WERI-Rb-1 (cell line): Measurements from ENCODE around the gene MID1.

Source experiments
- DNase-seq: peaks from one replicate; pipeline ENCODE4 v3.0.0-alpha.2; 2020
- H3K27ac ChIP-seq: fragments of 250-450 bp; sonication (Bioruptor Pico); 2 replicates; pipeline ENCODE4 v1.5.1; 2020; ENCODE audit warnings: mild to moderate bottlenecking, moderate library complexity
- H3K27me3 ChIP-seq: fragments of 250-450 bp; sonication (Bioruptor Pico); 2 replicates; pipeline ENCODE4 v1.5.1; 2021; ENCODE audit warnings: mild to moderate bottlenecking, low read depth, moderate library complexity; ENCODE audit not compliant: insufficient read depth, severe bottlenecking
- H3K36me3 ChIP-seq: fragments of 250-450 bp; sonication (Bioruptor Pico); 2 replicates; pipeline ENCODE4 v1.5.1; 2020; ENCODE audit warnings: mild to moderate bottlenecking, moderate library complexity
- H3K4me3 ChIP-seq: 2 replicates; pipeline ENCODE4 v1.5.1; 2011; ENCODE audit warnings: low read depth, mild to moderate bottlenecking, control low read depth, low read length
- H3K9me3 ChIP-seq: fragments of 250-450 bp; sonication (Bioruptor Pico); 2 replicates; pipeline ENCODE4 v1.5.1; 2021; ENCODE audit warnings: mild to moderate bottlenecking, moderate library complexity; ENCODE audit not compliant: severe bottlenecking
- CTCF ChIP-seq: IDR thresholded peaks from 2 replicates; pipeline ENCODE4 v1.5.1; 2011; ENCODE audit warnings: low read depth, mild to moderate bottlenecking, control low read depth, inconsistent platforms, low read length

Gene MID1

GRCh38 chrX:10525381-10526120 lies 94.8 kb downstream of the MID1 start:
- Histone ChIP-seq H3K27ac (no peak overlapping the region), H3K36me3 (no peaks in the 10 kb centered on the region), H3K27me3 (no peaks in the 10 kb centered on the region), H3K9me3 (no peaks in the 10 kb centered on the region), H3K4me3 (no peak overlapping the region)
- no peak for TF ChIP-seq CTCF
- no peak for DNase-seq

- Histone ChIP-seq H3K27me3 (no peaks in the 10 kb centered on the region), H3K36me3 (no peaks in the 10 kb centered on the region), H3K4me3 (no peak overlapping the region), H3K9me3 (no peaks in the 10 kb centered on the region), H3K27ac (no peak overlapping the region)
- TF ChIP-seq CTCF, result no peak
- DNase-seq, result no peak
Observed at GRCh38 chrX:10524578-10524977, 95.8 kb downstream of the MID1 start.

- no peak for TF ChIP-seq CTCF
- DNase-seq, result no peak
Observed at GRCh38 chrX:10519761-10520160, 100.6 kb downstream of the MID1 start.

GRCh38 chrX:10519278-10519677 lies 101.1 kb downstream of the MID1 start:
- no peak for TF ChIP-seq CTCF

More at GRCh38 chrX:10519761-10520160, 100.6 kb downstream of the MID1 start:
- Histone ChIP-seq H3K36me3 (no peaks in the 10 kb centered on the region), H3K4me3 (no peak overlapping the region), H3K27ac (no peak overlapping the region), H3K27me3 (no peaks in the 10 kb centered on the region), H3K9me3 (no peaks in the 10 kb centered on the region)

GRCh38 chrX:10518073-10518472 lies 102.3 kb downstream of the MID1 start:
- Histone ChIP-seq H3K9me3 (no peaks in the 10 kb centered on the region), H3K27me3 (no peaks in the 10 kb centered on the region), H3K36me3 (no peaks in the 10 kb centered on the region), H3K27ac (no peak overlapping the region), H3K4me3 (no peak overlapping the region)
- no peak for TF ChIP-seq CTCF
- no peak for DNase-seq

More at GRCh38 chrX:10519278-10519677, 101.1 kb downstream of the MID1 start:
- DNase-seq, result no peak
- Histone ChIP-seq H3K9me3 (no peaks in the 10 kb centered on the region), H3K36me3 (no peaks in the 10 kb centered on the region), H3K27ac (no peak overlapping the region), H3K27me3 (no peaks in the 10 kb centered on the region), H3K4me3 (no peak overlapping the region)
